DMS 273 (cell line): ENCODE data around the gene TEX51.

Source experiments
- DNase-seq: peaks from one replicate; lab custom pipeline; 2025; ENCODE audit not compliant: unreplicated experiment; lab: John Stamatoyannopoulos, UW

TEX51 gene

GRCh38 chr2:126877861-126878565 lies 20.7 kb upstream of the TEX51 start:
- no peak for DNase-seq

DNA sequence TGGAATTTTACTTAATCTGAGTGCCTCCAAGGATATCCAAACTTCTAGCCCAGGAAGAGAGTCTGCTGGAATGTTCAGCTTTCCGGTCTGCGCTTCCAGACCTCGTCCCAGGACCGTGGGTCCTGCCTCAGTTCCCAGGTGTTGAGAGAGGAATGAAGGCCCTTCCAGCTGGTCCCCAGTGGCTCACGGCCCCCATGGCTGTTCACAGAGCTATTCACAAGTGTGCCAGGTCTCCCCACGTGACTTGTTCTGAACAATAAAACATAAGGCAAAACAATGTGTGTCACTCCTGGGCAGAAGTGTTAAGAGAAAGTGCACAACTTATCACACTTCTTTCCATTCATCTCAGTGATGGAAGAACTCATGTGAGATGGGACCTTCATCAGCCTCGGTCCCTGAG lies 20.1 kb upstream of the TEX51 start:
- no peak for DNase-seq

- no peak for DNase-seq
Observed at GRCh38 chr2:126879348-126880298, 19.1 kb upstream of the TEX51 start.

- no peak for DNase-seq
Observed at GRCh38 chr2:126880324-126880723, 18.4 kb upstream of the TEX51 start.

GRCh38 chr2:126880817-126881216 lies 17.9 kb upstream of the TEX51 start:
- no peak for DNase-seq

DNA sequence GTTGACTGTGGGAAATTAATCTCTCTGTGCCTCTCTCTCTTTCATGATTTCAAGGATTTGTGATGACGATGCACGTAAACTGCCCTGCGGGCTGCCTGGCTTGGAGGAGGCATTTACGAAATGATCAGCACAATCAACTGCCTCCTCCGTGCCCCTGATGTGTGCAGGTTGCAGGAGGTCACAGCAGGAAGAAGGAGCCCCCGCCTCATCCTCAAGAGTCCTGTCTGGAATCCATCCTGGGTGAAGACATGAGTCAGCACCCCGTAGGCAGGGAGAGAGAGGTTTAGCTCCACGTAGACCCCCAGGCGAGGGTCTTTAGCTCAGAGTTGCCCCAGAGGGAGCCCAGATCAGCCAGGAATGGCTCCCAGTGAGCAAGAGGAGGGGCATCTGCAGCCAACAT lies 17.1 kb upstream of the TEX51 start:
- no peak for DNase-seq

DNA sequence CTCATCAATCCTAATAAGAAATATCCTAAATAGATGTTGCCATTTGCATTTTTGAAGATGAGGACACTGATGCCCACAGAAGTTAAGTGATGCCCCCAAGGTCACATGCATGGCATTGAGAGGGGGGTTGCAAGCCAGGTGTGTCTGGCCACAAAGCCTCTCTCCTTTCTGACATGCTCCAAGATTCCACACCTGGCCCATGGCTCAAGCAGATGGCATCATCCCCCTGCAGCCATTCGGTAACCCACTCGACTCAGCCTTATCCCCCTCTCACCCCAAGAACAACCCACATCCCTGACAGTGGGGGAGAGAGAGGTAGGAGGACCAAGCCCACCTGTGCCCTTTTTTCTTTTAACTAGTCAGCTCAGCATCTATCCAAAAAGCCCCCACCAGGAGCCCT lies 16.5 kb upstream of the TEX51 start:
- DNase-seq, result no peak

- no peak for DNase-seq
Observed at GRCh38 chr2:126882736-126883665, 15.7 kb upstream of the TEX51 start.

DNA sequence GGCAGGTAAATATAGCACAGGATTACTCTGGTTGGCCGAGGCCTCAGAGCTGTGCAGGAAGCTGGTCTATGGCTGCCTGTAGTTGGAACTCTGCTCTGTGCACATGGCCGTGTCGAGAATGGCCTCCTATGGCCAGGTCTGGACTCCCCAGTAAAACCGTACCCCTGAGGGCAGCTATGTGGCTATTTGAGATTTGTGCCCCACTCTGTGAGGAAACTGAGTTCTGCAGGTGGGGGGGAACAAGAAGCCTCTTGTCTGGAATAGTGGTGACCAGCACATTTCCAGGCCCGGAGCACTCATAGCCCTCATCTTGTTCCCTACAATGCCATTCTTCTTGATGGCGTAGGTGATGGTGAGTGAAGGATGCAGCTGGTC lies 15.0 kb upstream of the TEX51 start:
- no peak for DNase-seq

DNA sequence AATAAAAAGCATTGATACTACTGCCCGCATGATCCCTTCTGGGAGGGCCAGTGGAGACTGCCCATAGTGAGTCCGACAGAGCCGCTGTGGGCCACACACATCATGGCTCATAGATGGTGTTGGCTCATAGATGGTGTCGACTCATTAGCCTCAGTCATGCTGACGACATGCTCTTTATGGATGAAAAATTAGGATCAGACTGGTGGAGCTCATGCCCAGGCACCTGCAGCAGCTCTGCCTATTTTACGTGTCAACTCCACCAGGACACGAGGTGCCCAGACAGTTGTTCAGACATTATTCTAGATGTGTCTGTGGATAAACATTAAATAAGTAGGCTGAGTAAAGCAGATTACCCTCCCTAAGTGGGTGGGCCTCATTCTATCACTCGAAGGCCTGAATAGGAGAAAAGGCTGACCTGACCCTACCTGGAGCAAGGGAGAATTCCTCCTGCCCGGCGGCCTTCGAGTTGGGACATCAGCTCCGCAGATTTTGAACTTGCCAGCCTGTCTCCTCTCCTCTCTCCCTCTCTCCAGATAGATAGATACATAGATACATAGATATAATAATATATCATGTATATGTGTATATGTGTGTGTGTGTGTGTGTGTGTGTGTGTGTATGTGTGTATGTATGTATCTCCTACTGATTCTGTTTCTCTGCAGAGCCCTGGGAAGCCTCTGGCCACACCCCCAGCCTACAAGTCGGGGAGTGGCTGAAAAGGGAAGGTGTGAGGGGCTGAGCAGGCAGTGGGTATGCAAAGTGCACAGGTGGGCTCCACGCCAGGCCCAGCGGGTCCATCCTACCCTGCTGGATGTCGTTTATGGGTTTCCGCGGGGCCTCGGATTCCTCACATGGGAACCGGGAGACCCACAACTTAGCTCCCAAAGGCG lies 13.6 kb upstream of the TEX51 start:
- DNase-seq, result no peak

DNA sequence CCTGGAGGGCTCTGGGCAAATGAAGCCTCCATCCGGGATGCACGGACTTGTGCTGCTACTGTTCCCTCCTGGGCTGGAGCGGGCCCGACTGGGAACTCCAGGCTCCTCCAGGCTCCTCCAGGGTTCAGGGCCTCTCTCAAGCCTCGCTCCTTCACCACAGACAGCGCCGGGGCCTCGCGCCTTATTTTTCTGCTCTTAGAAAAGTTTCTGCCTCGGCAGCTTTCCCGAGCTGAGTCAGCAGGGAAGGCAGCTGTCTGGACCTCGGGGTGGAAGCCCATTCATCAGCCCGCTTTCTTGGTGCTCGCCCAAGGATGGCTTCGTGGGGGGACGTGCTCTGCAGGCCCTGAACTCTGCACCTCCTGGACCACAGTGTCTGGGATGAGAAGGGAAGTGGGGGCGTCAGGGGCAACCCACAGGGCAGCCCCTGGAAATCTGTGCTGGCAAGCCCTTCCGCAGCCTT lies 12.9 kb upstream of the TEX51 start:
- no peak for DNase-seq

DNA sequence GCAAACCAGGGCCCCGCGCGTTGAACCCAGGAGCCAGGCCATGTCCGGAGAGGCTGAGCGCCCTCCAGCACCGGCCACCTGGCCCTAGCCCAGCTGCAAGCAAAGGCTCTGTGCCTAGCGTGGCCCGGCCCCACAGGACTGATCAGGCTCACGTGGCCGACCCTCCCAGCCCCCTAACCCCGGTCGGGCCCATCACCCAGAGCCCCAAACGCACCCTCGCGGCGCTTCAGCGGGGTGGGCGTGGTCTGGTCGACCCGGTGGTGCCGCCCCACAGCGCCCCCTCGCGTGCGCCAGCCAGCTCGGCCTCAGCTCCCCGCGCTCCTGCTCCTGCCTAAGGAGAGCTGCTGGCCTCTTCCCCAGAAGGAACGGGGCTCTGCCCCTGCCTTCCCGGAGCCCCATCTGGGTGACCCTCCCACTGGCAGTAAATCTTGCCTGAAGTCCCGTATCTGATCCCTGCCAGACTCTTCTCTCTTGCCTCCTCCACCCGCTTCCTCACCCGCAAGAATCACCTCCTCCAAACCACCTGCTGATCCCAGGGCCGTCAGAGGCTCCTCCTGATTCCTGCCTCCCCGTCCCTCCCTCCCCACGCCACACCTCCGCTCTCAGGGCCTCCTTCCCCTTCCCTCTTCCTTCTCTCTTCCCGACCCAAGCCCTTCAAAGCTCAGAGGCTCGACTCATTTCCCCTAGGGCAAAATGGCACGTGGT lies 12.3 kb upstream of the TEX51 start:
- DNase-seq, result peak; percentile 91

DNA sequence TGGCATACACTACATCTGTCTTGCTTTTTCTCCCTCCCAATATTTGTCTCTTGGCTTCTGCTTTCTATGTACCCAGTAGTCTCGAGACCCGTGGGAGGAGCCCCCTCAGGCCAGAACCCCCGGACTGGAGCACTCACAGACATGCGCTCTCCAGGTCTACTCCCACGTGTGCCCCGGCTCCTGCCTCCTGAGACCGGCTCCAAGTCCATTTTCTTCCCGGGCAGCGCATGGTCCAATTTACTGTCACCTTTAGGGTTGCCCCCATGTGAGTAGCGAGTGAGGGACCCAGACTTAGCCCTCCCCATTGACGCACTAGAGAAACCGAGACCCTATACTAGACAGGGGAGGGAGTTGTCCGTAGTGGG lies 11.8 kb upstream of the TEX51 start:
- no peak for DNase-seq

DNA sequence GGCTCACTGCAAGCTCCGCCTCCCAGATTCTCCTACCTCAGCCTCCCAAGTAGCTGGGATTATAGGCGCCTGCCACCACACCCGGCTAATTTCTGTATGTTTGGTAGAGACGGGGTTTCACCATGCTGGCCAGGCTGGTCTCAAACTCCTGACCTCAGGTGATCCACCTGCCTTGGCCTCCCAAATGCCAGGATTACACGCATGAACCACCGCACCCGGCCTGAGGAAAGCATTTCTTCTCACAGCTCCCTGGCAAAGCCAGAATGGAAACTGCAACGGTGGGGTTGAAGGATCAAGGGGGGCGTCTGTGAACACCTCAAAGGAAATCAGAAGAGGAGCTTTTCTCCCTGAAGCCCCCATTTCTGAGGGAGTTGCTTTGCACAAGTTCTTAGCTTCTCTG lies 11.2 kb upstream of the TEX51 start:
- DNase-seq, result no peak

DNA sequence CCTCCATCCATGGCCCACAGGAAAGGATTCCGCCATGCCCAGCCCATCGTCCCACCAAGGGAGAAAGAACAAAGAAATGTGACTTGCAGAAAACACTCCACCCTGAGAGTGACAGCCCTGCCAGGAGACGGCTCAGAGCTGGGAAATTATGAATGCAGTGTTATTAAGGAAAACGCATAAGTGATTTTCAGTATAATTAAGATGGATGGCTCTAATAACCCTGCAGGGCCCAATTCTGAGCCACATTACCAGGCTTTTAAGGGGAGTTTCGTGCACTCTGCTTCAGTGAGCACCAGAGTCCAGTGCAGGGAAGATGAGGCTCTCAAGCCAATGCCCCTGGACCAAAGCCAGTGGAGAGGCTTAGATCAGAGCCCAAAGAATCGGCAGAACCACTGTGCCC lies 10.6 kb upstream of the TEX51 start:
- DNase-seq, result no peak

- no peak for DNase-seq
Observed at GRCh38 chr2:126889071-126889470, 9.6 kb upstream of the TEX51 start.

DNA sequence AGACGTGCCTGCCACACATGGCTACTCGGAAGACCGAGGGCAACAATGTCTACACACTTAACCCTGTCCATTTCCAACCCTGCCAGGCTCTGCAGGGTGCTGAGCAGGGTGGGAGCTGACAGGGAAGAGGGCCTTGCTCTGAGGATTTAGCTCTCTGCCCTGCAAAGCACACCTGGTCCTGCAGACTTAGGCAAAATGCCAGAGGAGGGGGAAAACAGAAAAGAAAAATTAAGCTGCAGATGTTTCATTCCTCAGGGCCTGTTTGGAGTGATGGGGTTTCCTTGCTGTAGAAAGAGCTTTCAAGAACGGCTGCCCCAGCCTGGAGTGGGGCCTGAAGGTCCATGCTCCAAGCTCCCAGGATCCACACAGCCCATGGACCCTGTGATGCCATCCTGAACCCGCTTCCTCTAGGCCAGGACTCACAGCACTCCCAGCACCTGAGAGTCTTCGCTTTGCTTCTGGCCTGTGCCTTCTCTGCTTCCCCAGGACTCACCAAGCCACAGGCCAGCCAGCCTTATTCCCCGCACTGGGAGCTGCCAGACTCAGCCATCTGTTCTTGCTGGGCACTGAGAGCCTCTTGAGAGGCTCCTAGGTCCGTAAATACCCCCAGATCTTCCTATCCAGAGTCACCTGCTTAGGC lies 9.1 kb upstream of the TEX51 start:
- DNase-seq, result peak; percentile 82

GRCh38 chr2:126890136-126890510 lies 8.6 kb upstream of the TEX51 start:
- DNase-seq, result peak; percentile 50
